Fibroblast of skin of right biceps (primary cell): Measurements from ENCODE around the gene XKR7.

Experiments
- DNase-seq: peaks from one replicate; pipeline ENCODE4 v3.0.0-alpha.2; 2013

Gene XKR7

DNA sequence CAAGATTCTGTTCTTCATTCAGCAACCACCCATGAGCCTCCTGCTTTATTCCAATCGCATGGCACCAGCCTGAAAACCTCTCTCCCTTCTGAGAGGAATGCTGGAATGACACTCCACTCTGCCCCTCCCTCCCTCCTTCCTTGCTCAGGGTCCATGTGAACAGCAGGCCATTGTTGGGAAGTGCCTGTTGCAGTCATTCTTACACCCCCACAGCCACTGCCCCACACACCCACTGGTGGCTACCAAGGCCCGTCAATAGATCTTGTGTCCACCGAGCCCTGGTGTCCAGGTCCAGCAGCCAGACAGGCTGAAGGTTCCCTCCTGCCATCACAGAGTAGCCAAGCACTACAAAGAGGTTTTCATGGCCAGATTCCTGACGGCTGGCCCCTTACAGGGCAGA lies 22.6 kb upstream of the XKR7 start:
- no peak for DNase-seq

DNA sequence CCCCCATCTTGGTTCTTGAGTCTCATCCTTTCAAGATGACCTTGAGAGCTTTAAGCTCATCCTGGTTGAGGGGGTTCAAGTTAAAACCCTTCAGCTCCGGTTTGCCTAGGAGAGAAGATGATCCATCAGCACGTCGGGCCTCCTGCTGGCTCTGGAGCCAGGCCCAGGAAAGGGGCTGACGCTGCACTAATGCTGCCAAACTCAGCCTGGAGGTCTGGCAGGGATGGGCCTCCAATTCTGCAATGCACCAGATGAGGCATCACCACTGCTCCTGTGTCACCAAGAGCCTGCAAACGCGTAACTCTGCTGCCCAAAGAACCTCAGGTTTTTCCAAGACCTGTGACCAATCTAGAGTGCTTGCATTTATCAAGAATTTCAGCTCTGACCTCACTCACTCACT lies 22.2 kb upstream of the XKR7 start:
- no peak for DNase-seq

DNA sequence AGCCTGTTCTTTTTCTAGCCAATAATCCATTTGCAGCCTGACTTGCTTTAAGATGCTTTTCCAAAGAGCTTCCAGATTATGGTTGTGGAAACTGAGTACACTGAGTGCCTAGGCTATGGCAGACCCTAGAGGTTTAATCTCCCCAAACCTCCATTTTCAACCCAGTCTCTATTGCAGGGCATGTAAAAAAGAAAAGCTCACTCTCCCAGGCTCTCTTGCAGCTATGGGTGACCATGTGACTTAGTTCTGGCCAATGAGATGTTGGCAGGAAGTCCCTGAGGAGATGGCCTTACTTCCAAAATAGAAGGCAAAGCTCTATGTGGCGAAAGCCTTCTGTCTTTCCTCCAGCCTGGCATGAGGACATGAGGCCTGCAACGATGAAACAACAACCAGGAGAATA lies 19.9 kb upstream of the XKR7 start:
- DNase-seq, result no peak

DNA sequence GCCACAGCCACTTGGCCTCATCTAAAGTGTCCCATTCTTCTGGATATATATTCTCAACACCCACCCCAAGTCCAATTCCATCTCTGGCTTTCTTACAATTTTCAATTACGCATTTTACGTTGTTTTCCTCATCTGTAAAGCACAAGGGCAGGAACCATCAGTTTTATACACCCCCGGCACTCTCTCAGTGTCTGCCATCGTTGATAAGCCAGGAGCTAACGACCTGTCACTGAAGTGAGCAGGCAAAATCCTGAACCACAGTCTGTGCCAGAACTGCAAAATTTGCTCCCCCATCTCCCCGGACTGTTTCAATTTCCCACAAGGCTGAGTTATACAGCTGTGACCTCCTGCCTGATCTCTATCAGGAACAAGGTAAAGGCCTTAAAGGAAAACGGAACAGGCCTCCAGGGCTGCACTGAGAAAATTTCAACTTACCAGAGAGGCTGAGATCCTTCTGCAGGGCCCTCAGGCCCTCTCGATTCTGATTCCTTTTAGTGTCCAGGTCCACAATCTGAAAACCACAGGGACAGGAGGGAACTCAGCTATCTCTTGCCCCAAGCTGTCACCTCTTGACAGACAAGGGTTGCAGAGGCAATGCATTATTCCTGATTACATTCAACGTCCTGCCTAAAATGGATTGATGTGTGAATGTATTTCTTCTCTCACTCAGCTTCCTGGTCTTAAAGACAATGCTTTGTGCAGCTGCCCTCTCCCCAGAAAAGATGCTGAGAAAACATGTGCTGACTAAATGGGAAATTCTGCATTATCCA lies 17.9 kb upstream of the XKR7 start:
- DNase-seq, result no peak

DNA sequence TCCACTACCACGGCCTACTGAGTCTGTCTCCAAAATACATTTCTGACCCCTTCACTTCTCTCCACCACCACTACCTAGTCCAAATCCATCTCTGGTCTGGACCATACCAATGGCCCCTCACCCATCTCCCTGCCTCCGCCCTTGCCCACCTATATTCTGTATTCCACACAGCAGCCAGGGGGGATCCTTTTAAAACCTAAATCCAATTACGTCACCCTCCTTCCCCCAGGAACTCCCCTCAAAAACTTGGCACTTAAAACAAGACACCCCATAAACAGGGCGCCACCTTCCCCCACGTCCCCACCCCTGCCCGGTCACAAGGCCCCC lies 16.8 kb upstream of the XKR7 start:
- DNase-seq, result no peak

DNA sequence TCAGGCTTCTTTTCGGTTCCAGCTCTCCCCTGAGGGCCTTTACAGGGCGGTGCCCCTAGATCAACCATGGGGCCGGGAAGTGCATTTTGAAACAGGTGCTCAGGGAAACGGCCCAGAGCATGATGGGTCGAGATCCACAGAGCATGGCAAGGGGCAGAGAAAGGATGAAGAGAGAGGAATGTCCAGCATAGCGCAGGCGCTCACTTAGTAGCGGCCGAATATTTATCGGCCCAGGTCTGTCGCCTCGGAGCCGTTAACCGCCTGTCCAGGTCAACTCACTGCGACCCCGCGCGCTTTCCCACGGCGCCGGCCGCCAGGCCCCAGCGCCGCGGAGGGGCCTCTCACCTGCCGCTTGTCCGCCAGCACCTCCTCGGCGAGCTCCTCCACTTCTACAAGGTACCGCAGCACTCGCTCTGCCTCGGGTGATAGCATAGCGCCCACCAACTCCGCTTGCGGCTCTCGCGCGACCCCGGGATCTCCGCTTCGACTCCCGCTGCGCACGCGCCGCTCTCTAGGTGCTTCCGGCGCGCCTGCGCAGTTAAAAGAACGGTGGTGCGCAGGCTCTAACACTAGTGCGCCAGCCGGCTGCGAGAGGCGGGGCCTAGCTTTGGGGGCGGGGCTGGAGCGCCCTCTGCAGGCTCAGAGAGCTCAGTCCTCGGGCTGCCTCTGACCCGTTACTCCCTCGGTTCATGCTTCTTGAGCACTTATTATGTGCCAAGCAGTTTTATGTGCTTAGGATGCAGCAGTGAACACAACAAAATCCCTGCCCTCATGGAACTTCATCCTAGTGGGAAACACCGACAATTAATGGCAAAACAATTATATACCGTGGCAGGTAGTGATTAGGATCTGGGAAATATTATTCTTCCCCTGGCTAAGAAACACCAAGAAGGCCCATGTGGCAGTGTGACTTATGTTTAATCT lies 16.2 kb upstream of the XKR7 start, which contains the start of gene PDRG1:
TSS of gene PDRG1 (minus strand) at position 517 of the 924 bp plus-strand sequence. CDS start at position 432, 85 bp downstream.
- peak; percentile 95 for DNase-seq

- no peak for DNase-seq
Observed at GRCh38 chr20:31953556-31954148, 14.3 kb upstream of the XKR7 start.

DNA sequence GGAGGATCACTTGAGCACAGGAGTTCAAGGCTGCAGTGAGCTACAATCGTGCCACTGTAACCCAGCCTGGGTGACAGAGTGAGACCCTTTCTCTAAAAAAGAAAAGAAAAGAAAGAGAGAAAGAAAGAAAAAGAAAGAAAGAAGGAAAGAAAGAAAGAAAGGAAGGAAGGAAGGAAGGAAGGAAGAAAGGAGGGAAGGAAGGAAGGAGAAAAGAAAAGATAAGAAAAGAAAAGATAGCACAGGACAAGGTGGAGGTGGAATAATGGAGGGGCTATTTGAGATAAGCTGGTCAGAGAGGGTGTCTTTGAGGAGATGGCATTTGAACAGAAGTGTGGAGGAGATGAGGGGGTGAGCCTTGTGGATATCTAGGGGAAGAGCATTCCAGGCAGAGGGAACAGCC lies 13.5 kb upstream of the XKR7 start:
- no peak for DNase-seq

GRCh38 chr20:31956556-31957526 lies 11.1 kb upstream of the XKR7 start:
- no peak for DNase-seq

DNA sequence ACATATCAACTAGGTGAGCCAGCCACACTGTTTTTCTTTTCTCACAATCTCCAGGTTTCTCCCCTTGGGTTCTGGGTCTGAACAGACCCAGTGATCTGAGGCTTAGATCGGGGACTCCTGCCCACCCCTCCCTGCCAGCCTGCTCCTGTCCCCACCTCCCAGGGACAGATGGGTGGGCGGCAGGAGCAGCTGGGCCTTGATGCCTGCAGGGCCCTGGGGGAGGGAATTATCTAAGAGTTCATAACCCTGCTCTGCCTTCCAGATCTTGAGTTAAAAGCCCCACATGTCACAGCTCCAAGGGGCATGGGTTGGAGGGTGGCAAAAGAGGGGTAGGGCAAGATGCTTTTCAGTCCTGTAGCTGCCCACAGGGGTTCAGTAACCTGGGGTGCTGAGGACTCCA lies 5.2 kb upstream of the XKR7 start:
- DNase-seq, result no peak

DNA sequence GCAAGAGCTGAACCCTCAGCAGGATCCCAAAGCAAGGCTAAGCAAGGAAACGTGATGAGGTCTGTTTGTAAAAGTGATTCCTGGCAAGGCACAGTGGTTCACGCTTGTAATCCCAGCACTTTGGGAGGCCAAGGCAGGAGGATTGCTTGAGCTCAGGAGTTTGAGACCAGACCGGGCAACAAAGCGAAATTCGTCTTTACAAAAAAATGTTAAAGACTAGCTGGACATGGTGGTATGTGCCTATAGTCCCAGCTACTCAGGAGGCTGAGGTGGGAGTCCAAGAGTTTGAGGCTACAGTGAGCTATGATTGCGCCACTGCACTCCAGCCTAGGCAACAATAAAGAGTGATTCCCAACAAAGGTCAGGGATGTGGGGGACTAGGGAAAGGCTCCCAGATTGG lies 4.1 kb upstream of the XKR7 start:
- no peak for DNase-seq

- DNase-seq, result no peak
Observed at GRCh38 chr20:31966991-31967655, 828 bp upstream of the XKR7 start.

- peak; percentile 64 for DNase-seq
Observed at GRCh38 chr20:31968291-31969126, 558 bp downstream of the XKR7 start.

- DNase-seq, result no peak
Observed at GRCh38 chr20:31969991-31970390, 2.0 kb downstream of the XKR7 start.

DNA sequence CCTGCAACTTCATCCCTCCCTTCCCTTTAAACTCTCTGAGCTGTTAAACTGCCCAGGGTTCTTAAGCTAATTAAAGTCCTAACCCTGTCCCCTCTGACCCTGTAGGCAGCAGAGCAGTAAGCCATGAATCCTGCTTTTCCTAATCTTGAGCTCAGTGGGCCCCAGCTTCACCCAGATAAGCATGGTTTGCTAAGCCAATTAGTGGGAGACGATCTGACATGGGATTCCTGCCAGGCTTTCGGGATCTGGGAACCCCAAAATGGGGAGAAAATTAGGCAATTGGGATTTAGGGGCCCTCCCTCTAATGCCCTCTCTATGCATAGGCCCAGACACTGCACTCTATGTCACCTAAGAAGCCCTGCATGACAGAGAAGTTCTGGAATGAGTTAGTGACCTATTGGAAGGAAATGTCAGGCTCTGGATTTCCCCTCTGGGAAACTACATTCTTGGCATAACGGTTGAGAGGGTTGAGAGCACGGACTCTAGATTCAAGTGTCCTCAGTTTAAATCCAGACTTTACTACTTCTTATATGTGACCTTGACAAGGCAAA lies 4.6 kb downstream of the XKR7 start:
- no peak for DNase-seq

- no peak for DNase-seq
Observed at GRCh38 chr20:31974296-31974695, 6.3 kb downstream of the XKR7 start.

- no peak for DNase-seq
Observed at GRCh38 chr20:31974951-31975487, 7.1 kb downstream of the XKR7 start.

DNA sequence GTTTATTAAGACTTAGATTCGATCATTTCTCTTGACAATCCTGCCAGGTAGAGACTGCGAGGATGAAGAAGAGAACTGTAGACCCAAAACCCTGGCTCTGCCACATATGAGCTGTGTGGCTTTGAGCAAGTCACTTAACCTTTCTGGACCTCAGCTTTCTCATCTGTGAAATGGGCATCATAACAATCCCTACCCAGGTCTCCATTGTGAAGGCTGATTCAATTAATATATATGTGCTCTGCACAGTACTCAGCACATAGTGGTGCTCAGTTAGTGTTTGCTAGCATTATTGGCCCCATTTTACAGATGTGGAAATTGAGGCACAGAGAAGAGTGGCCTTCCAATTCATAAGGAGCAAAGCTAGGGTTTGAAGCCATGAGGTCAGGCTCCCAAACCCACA lies 7.9 kb downstream of the XKR7 start:
- no peak for DNase-seq

GRCh38 chr20:31977080-31977479 lies 9.1 kb downstream of the XKR7 start:
- DNase-seq, result no peak

DNA sequence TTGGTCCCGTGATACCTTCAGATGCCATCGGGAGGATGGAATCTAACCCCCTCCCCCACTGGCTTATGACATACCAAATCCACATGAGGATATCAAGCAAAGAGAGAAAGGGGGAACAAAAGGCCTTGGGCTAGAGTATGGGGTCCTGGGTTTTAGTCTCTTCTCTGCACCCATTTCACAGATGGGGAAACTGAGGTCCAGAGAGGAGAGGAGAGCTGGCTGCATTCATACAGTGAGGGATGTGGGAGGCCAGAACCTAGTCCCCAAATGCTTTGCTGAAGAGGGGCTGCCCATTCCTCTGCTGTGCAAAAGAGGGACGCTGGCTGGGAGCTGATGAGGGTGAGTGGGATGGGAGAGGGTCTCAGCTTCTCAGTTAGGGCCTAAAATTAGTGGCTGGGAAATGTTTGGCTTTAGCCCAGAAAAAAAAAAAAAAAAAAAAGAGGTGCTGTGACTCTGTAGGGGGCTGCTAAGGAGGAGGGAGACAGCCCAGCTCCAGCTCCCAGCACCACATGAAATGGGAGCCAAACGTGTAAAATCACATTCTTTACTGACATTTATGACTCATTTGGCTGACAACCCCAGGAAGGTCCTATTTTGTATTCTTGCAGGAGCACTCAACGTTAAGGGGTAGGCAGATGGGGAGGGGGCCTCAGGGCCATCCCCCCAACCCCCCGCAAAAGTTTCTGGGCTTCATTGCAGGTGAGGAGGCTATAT lies 11.9 kb downstream of the XKR7 start:
- DNase-seq, result no peak
